WTC11 (cell line): Measurements from ENCODE around the gene SPATA46. TPM values are rescaled to one million over a fixed set of nuclear protein-coding genes. Genes with fewer than 3 reads are reported as not detected.

Experiments used
- ATAC-seq: fragments of 200-7000 bp; cut with Tn5 transposase; 2 replicates; pipeline ENCODE4 v1.10.0; 2021; ENCODE audit warnings: mild to moderate bottlenecking, moderate library complexity
- CTCF ChIA-PET: fragments of 300-600 bp; sonication (Branson Sonifier 250); formaldehyde crosslinking; loops from one replicate; lab custom pipeline; 2021; ENCODE audit warnings: antibody characterized with exemption; lab: Charles Lee
- POLR2A ChIA-PET: fragments of 350-600 bp; sonication (Branson Sonifier 250); formaldehyde crosslinking; loops from one replicate; lab custom pipeline; 2021; ENCODE audit warnings: antibody characterized with exemption; lab: Charles Lee
- DNase-seq: peaks from one replicate; pipeline ENCODE4 v3.0.0; 2021; ENCODE audit warnings: low spot score
- H3K27ac Mint-ChIP-seq: 2 replicates; pipeline ENCODE4 v1.8.0; 2021; ENCODE audit warnings: mixed read lengths
- H3K27me3 Mint-ChIP-seq: 2 replicates; pipeline ENCODE4 v1.8.0; 2021; ENCODE audit warnings: low read depth, mild to moderate bottlenecking, moderate library complexity, mixed read lengths
- H3K36me3 Mint-ChIP-seq: 2 replicates; pipeline ENCODE4 v1.8.0; 2021; ENCODE audit warnings: mixed read lengths
- H3K4me1 Mint-ChIP-seq: 2 replicates; pipeline ENCODE4 v1.8.0; 2022; ENCODE audit warnings: mixed read lengths
- H3K4me3 Mint-ChIP-seq: 2 replicates; pipeline ENCODE4 v1.8.0; 2021; ENCODE audit warnings: mild to moderate bottlenecking, moderate library complexity, mixed read lengths
- H3K9me3 Mint-ChIP-seq: 2 replicates; pipeline ENCODE4 v1.8.0; 2021; ENCODE audit warnings: mixed read lengths
- ARID4B ChIP-seq: sonication (generic); formaldehyde crosslinking; IDR thresholded peaks from 2 replicates; pipeline ENCODE4 v1.8.0; 2023; ENCODE audit warnings: missing genetic modification reagents, mild to moderate bottlenecking, borderline replicate concordance
- CREB1 ChIP-seq: sonication (generic); formaldehyde crosslinking; IDR thresholded peaks from 2 replicates; pipeline ENCODE4 v1.8.0; 2023; ENCODE audit warnings: mild to moderate bottlenecking, missing genetic modification reagents
- ELF4 ChIP-seq: sonication (generic); formaldehyde crosslinking; IDR thresholded peaks from 2 replicates; pipeline ENCODE4 v1.8.1; 2022; ENCODE audit warnings: low read depth, mild to moderate bottlenecking, moderate library complexity, missing genetic modification reagents
- ETV6 ChIP-seq: sonication (generic); formaldehyde crosslinking; IDR thresholded peaks from 2 replicates; pipeline ENCODE4 v1.8.1; 2022; ENCODE audit warnings: mild to moderate bottlenecking, missing genetic modification reagents
- FOXJ3 ChIP-seq: sonication (generic); formaldehyde crosslinking; IDR thresholded peaks from 2 replicates; pipeline ENCODE4 v1.9.0; 2021; ENCODE audit warnings: missing genetic modification reagents, mild to moderate bottlenecking, borderline replicate concordance
- MAX ChIP-seq: sonication (generic); formaldehyde crosslinking; IDR thresholded peaks from 2 replicates; pipeline ENCODE4 v1.8.0; 2022; ENCODE audit warnings: mild to moderate bottlenecking, missing genetic modification reagents
- MYBL2 ChIP-seq: sonication (generic); formaldehyde crosslinking; IDR thresholded peaks from 2 replicates; pipeline ENCODE4 v1.8.1; 2023; ENCODE audit warnings: mild to moderate bottlenecking, moderate library complexity, missing genetic modification reagents
- PREB ChIP-seq: sonication (generic); formaldehyde crosslinking; IDR thresholded peaks from 2 replicates; pipeline ENCODE4 v1.8.1; 2022; ENCODE audit warnings: mild to moderate bottlenecking, missing genetic modification reagents, moderate library complexity, borderline replicate concordance
- PRRX2 ChIP-seq: fragments of 250-450 bp; sonication (Bioruptor Pico); IDR thresholded peaks from 2 replicates; pipeline ENCODE4 v1.8.0; 2021; ENCODE audit warnings: mild to moderate bottlenecking
- RORB ChIP-seq: fragments of 250-450 bp; sonication (Bioruptor Pico); IDR thresholded peaks from 2 replicates; pipeline ENCODE4 v1.9.0; 2021; ENCODE audit warnings: mild to moderate bottlenecking
- SMAD4 ChIP-seq: sonication (generic); formaldehyde crosslinking; IDR thresholded peaks from 2 replicates; pipeline ENCODE4 v1.8.0; 2022; ENCODE audit warnings: mild to moderate bottlenecking, missing genetic modification reagents
- TEAD4 ChIP-seq: sonication (generic); formaldehyde crosslinking; IDR thresholded peaks from 2 replicates; pipeline ENCODE4 v1.8.0; 2022; ENCODE audit warnings: mild to moderate bottlenecking, missing genetic modification reagents
- USF1 ChIP-seq: sonication (generic); formaldehyde crosslinking; IDR thresholded peaks from 2 replicates; pipeline ENCODE4 v1.8.0; 2022; ENCODE audit warnings: mild to moderate bottlenecking, missing genetic modification reagents
- total RNA-seq: library from RNA; stranded (reverse); gene quantifications from 3 replicates; pipeline ENCODE4 v1.2.3, GENCODE V29; 2021
- TF ChIP-seq, protein P1 (sequence below): sonication (generic); formaldehyde crosslinking; IDR thresholded peaks from 2 replicates; pipeline ENCODE4 v1.8.1; 2022; ENCODE audit warnings: low read depth, mild to moderate bottlenecking, moderate library complexity, missing genetic modification reagents, borderline replicate concordance
- TF ChIP-seq, protein P2 (sequence below): fragments of 250-450 bp; sonication (Bioruptor Pico); IDR thresholded peaks from 2 replicates; pipeline ENCODE4 v1.9.0; 2021; ENCODE audit warnings: mild to moderate bottlenecking
- TF ChIP-seq, protein P3 (sequence below): fragments of 250-450 bp; sonication (Bioruptor Pico); IDR thresholded peaks from 2 replicates; pipeline ENCODE4 v1.9.0; 2021; ENCODE audit warnings: mild to moderate bottlenecking, borderline replicate concordance

SPATA46 gene
- total RNA-seq, 1 experiment from 2014 or later: not detected

GRCh38 chr1:162351246-162351842 is 25.3 kb downstream of the SPATA46 start:
- POLR2A ChIA-PET: no interaction called here
- H3K36me3 Mint-ChIP-seq: peaks cover 6% of the 10 kb centered on the region
- no peak for ATAC-seq

More at GRCh38 chr1:162351246-162351842, 25.3 kb downstream of the SPATA46 start:
- H3K27me3 Mint-ChIP-seq: no peaks in the 10 kb centered on the region
- peaks cover 17% of the 10 kb centered on the region for H3K4me1 Mint-ChIP-seq
- H3K27ac Mint-ChIP-seq: no peak overlapping the region
- no peak overlapping the region for H3K4me3 Mint-ChIP-seq
- TF ChIP-seq TEAD4 (CRISPR knock-in tag) (no peak), ELF4 (CRISPR knock-in tag) (no peak), CREB1 (no peak), MYBL2 (CRISPR knock-in tag) (no peak), FOXJ3 (CRISPR knock-in tag) (no peak), USF1 (CRISPR knock-in tag) (no peak), ARID4B (CRISPR knock-in tag) (no peak), RORB (CRISPR knock-in tag) (no peak), ETV6 (CRISPR knock-in tag) (no peak), MAX (no peak), PRRX2 (CRISPR knock-in tag) (no peak), SMAD4 (CRISPR knock-in tag) (no peak), PREB (CRISPR knock-in tag) (no peak)
- TF ChIP-seq, protein P1, sequence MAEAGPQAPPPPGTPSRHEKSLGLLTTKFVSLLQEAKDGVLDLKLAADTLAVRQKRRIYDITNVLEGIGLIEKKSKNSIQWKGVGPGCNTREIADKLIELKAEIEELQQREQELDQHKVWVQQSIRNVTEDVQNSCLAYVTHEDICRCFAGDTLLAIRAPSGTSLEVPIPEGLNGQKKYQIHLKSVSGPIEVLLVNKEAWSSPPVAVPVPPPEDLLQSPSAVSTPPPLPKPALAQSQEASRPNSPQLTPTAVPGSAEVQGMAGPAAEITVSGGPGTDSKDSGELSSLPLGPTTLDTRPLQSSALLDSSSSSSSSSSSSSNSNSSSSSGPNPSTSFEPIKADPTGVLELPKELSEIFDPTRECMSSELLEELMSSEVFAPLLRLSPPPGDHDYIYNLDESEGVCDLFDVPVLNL (CRISPR knock-in tag): no peak
- TF ChIP-seq, protein P2, sequence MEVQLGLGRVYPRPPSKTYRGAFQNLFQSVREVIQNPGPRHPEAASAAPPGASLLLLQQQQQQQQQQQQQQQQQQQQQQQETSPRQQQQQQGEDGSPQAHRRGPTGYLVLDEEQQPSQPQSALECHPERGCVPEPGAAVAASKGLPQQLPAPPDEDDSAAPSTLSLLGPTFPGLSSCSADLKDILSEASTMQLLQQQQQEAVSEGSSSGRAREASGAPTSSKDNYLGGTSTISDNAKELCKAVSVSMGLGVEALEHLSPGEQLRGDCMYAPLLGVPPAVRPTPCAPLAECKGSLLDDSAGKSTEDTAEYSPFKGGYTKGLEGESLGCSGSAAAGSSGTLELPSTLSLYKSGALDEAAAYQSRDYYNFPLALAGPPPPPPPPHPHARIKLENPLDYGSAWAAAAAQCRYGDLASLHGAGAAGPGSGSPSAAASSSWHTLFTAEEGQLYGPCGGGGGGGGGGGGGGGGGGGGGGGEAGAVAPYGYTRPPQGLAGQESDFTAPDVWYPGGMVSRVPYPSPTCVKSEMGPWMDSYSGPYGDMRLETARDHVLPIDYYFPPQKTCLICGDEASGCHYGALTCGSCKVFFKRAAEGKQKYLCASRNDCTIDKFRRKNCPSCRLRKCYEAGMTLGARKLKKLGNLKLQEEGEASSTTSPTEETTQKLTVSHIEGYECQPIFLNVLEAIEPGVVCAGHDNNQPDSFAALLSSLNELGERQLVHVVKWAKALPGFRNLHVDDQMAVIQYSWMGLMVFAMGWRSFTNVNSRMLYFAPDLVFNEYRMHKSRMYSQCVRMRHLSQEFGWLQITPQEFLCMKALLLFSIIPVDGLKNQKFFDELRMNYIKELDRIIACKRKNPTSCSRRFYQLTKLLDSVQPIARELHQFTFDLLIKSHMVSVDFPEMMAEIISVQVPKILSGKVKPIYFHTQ (CRISPR knock-in tag): no peak
- TF ChIP-seq, protein P3, sequence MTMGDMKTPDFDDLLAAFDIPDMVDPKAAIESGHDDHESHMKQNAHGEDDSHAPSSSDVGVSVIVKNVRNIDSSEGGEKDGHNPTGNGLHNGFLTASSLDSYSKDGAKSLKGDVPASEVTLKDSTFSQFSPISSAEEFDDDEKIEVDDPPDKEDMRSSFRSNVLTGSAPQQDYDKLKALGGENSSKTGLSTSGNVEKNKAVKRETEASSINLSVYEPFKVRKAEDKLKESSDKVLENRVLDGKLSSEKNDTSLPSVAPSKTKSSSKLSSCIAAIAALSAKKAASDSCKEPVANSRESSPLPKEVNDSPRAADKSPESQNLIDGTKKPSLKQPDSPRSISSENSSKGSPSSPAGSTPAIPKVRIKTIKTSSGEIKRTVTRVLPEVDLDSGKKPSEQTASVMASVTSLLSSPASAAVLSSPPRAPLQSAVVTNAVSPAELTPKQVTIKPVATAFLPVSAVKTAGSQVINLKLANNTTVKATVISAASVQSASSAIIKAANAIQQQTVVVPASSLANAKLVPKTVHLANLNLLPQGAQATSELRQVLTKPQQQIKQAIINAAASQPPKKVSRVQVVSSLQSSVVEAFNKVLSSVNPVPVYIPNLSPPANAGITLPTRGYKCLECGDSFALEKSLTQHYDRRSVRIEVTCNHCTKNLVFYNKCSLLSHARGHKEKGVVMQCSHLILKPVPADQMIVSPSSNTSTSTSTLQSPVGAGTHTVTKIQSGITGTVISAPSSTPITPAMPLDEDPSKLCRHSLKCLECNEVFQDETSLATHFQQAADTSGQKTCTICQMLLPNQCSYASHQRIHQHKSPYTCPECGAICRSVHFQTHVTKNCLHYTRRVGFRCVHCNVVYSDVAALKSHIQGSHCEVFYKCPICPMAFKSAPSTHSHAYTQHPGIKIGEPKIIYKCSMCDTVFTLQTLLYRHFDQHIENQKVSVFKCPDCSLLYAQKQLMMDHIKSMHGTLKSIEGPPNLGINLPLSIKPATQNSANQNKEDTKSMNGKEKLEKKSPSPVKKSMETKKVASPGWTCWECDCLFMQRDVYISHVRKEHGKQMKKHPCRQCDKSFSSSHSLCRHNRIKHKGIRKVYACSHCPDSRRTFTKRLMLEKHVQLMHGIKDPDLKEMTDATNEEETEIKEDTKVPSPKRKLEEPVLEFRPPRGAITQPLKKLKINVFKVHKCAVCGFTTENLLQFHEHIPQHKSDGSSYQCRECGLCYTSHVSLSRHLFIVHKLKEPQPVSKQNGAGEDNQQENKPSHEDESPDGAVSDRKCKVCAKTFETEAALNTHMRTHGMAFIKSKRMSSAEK (CRISPR knock-in tag): no peak
- CTCF ChIA-PET: no interaction called here
- no peak for DNase-seq
- no peaks in the 10 kb centered on the region for H3K9me3 Mint-ChIP-seq
